ENCODE measurements around the gene ATPAF2. TPM values are rescaled to one million over a fixed set of nuclear protein-coding genes. Genes with fewer than 3 reads are reported as not detected.

ATPAF2 gene
- total RNA-seq = 10.7 and 14.7 TPM in 2 replicates

GRCh38 chr17:18038861-18039534, at the start of gene ATPAF2, which contains the start of gene GID4:
TSS of gene ATPAF2 (minus strand) at chr17:18039168. CDS start at chr17:18039013, 155 bp downstream.
TSS of gene GID4 (plus strand) at chr17:18039408. CDS start at chr17:18039465, 57 bp downstream.

GRCh38 chr17:18087610-18088491, 48.9 kb upstream of the ATPAF2 start, which contains the start of gene DRG2:
TSS of gene DRG2 (plus strand) at chr17:18087948. CDS start at chr17:18088024, 76 bp downstream.

GRCh38 chr17:17972126-17972951, 66.6 kb downstream of the ATPAF2 start, which contains the start of the genes DRC3 and TOM1L2:
TSS of gene DRC3 (plus strand) at chr17:17972862. CDS start at chr17:17977599, 4,737 bp downstream.
TSS of gene TOM1L2 (minus strand) at chr17:17972400. CDS start at chr17:17972313, 87 bp downstream.

Other genes with a start within 250 kb of the ATPAF2 start
- gene SREBF1, start 202.2 kb downstream of the ATPAF2 start, total RNA-seq = 68.1 and 145 TPM in 2 replicates
- 26.5 and 35.1 TPM in 2 replicates for gene TOM1L2, start 66.8 kb downstream of the ATPAF2 start, total RNA-seq
- gene DRC3, start 66.3 kb downstream of the ATPAF2 start, total RNA-seq = 0.66 and 0.86 TPM in 2 replicates
- 6.3 and 11.4 TPM in 2 replicates for gene GID4, start 240 bp upstream of the ATPAF2 start, total RNA-seq
- 33.9 and 45.8 TPM in 2 replicates for gene DRG2, start 48.8 kb upstream of the ATPAF2 start, total RNA-seq
- gene MYO15A, start 69.6 kb upstream of the ATPAF2 start, total RNA-seq = 0.44 and 0.72 TPM in 2 replicates
- gene ALKBH5, start 144.7 kb upstream of the ATPAF2 start, total RNA-seq = 103 and 168 TPM in 2 replicates
- gene LLGL1, start 186.5 kb upstream of the ATPAF2 start, total RNA-seq = 32.4 and 53.4 TPM in 2 replicates
- gene FLII, start 219.6 kb upstream of the ATPAF2 start, total RNA-seq = 343 and 376 TPM in 2 replicates
- gene MIEF2, start 221.5 kb upstream of the ATPAF2 start, total RNA-seq = 10.9 and 27.8 TPM in 2 replicates